Spleen (tissue), 11 donors: ENCODE measurements around the gene R3HDM1. TPM values are rescaled to one million over a fixed set of nuclear protein-coding genes. Genes with fewer than 3 reads are reported as not detected.

ENCODE experiments used
- DNase-seq: peaks from one replicate; pipeline ENCODE4 v3.0.0-alpha.2; 2020
- H3K27ac ChIP-seq, 8 donors: fragments of 200-600 bp; sonication (generic) in 7 of 8; 1 replicate in 4 of 8; 2 replicates in 4 of 8; pipeline versions ENCODE4 v1.5.0 to v1.8.0; 2016 to 2021; ENCODE audit warnings: inconsistent platforms in 4 of 8, mild to moderate bottlenecking in 4 of 8, moderate library complexity in 1 of 8
- H3K27me3 ChIP-seq, 7 donors: fragments of 200-600 bp; sonication (generic) in 6 of 7; replicated peaks in 1 of 7; 1 replicate in 4 of 7; 2 replicates in 3 of 7; pipeline versions ENCODE4 v1.5.0 to v1.8.0; 2016 to 2021; ENCODE audit warnings: inconsistent platforms in 3 of 7, mild to moderate bottlenecking in 1 of 7
- H3K36me3 ChIP-seq, 6 donors: fragments of 200-600 bp; sonication (generic) in 5 of 6; 1 replicate in 4 of 6; 2 replicates in 2 of 6; pipeline versions ENCODE4 v1.5.0 to v1.8.0; 2016 to 2021; ENCODE audit warnings: inconsistent platforms in 2 of 6
- H3K4me1 ChIP-seq, 6 donors: fragments of 200-600 bp; sonication (generic) in 5 of 6; 1 replicate in 3 of 6; 2 replicates in 3 of 6; pipeline versions ENCODE4 v1.5.0 to v1.8.0; 2016 to 2021; ENCODE audit warnings: inconsistent platforms in 3 of 6
- H3K4me3 ChIP-seq, 8 donors: fragments of 200-600 bp; sonication (generic) in 7 of 8; 1 replicate in 4 of 8; 2 replicates in 4 of 8; pipeline versions ENCODE4 v1.5.0 to v1.8.0; 2016 to 2021; ENCODE audit warnings: inconsistent platforms in 4 of 8, mild to moderate bottlenecking in 4 of 8, moderate library complexity in 2 of 8
- H3K9me3 ChIP-seq, 8 donors: fragments of 200-600 bp; sonication (generic) in 7 of 8; 1 replicate in 4 of 8; 2 replicates in 4 of 8; pipeline versions ENCODE4 v1.5.0 to v1.8.0; 2016 to 2021; ENCODE audit warnings: inconsistent platforms in 4 of 8
- CTCF ChIP-seq, 11 experiments: fragments of 200-600 bp in 7 of 11; fragments of 450-650 bp in 4 of 11; sonication (generic) in 4 of 11; IDR thresholded peaks in 8 of 11; conservative IDR thresholded peaks in 3 of 11; 1 replicate in 7 of 11; 2 replicates in 4 of 11; pipeline versions ENCODE4 v1.4.0 to v1.8.0; 2016 to 2021; ENCODE audit warnings: antibody characterized with exemption in 11 of 11, inconsistent platforms in 4 of 11, mild to moderate bottlenecking in 1 of 11
- POLR2A ChIP-seq, 3 donors: fragments of 450-650 bp; IDR thresholded peaks; one replicate each; pipeline ENCODE4 v1.5.1; 2017; ENCODE audit warnings: antibody characterized with exemption in 3 of 3, mild to moderate bottlenecking in 1 of 3
- POLR2AphosphoS5 ChIP-seq, 3 donors: sonication (generic); formaldehyde crosslinking; IDR thresholded peaks; one replicate each; pipeline ENCODE4 v1.5.1; 2017; ENCODE audit warnings: antibody characterized with exemption in 3 of 3
- intact Hi-C: fragments of 100-400 bp; cut with DNase I; formaldehyde crosslinking; loops from one replicate; pipeline ENCODE4 v1.15.0; 2023; ENCODE audit warnings: low total_unique reads
- microRNA-seq, 3 donors: library from miRNA; unstranded; fragments of <30 nt; microRNA quantifications; one replicate each; pipeline versions ENCODE4 to v1.1.0, GENCODE V29; 2019 to 2020
- polyA plus RNA-seq, 3 donors: library from polyadenylated mRNA; stranded (reverse); fragments of 200-250 nt; gene quantifications; one replicate each; pipeline ENCODE4 v1.2.1, GENCODE V29; 2013
- small RNA-seq, 4 donors: library from RNA; depleted of rRNA; stranded (forward); fragments of <200 nt; gene quantifications; one replicate each; pipeline ENCODE3, GENCODE V24; 2016
- total RNA-seq, 7 donors: library from RNA; depleted of rRNA in 3 of 7; stranded (reverse); fragments of >200 nt in 3 of 7; fragmentation: NEBNext Ultra II Directional in 4 of 7; extraction: Animal tissue kit (Norgen Biotek cat#: 25700) in 4 of 7; gene quantifications; one replicate each; pipeline versions ENCODE4 v1.1.0 to v1.2.1, GENCODE V29; 2016 to 2021
- donor health status: healthy with polysubstance abuse.
- donor health status: DM: no; HTN: no; CAD: no; lungs with moderate emphysema.
- donor health status: DM: no; HTN: no; CAD: no.
- donor health status: Bipolar disorder and iron deficiency.
- donor health status: healthy.
- donor health status: DM: no; HTN: no; CAD: no.
- donor health status: DM: yes; HTN: yes; CAD: no.

R3HDM1 gene
- total and polyA plus RNA-seq, 10 donors, result 8.3 to 54.7 (median 30.7) TPM

GRCh38 chr2:135773917-135774316, 242.6 kb downstream of the R3HDM1 start:
- intact Hi-C loops, result no loop called here
- TF ChIP-seq CTCF (IDR thresholded peaks at IDR 0.05 in 8 of 11, conservative IDR thresholded peaks at IDR 0.05 in 3 of 11) (no peak), POLR2A (IDR thresholded peaks at IDR 0.05) (no peak), POLR2AphosphoS5 (IDR thresholded peaks at IDR 0.05) (no peak)
- Histone ChIP-seq H3K27me3 (no peaks in the 10 kb centered on the region), H3K4me3 (no peak overlapping the region), H3K9me3 (no peaks in the 10 kb centered on the region), H3K27ac (no peak overlapping the region), H3K36me3 (peaks cover 5 to 100% (median 95%) of the 10 kb centered on the region in 6 donors), H3K4me1 (no peaks in the 10 kb centered on the region)
- DNase-seq, result no peak

Small RNA genes within 50 kb of the gene (microRNA-seq; reads per million reads assigned to microRNA genes)
- gene MIR128-1, result 35.0 to 92.5 (median 67.3) reads per million in 3 donors

Small RNA genes within 50 kb of the gene (small RNA-seq; reads per million reads assigned to genes)
- 3.3 to 6.3 (median 4.7) reads per million in 4 donors for gene MIR128-1
- gene RNU6-512P, result 0 reads per million in 4 donors

Other genes with a start within 250 kb of the R3HDM1 start
- 10 to 100 TPM in 1 of 7 donors, 1 to 10 TPM in 6; 4.6 to 11.1 (median 7.1) TPM for gene ZRANB3, start 266 bp upstream of the R3HDM1 start, total RNA-seq
- gene ZRANB3, start 266 bp upstream of the R3HDM1 start, polyA plus RNA-seq, result 1 to 10 TPM; 2.2 to 3.4 (median 2.8) TPM
- gene UBXN4, start 210.4 kb downstream of the R3HDM1 start, total RNA-seq, result 100 to 1,000 TPM in 1 of 7 donors, 10 to 100 TPM in 6; 83.6 to 101 (median 92.7) TPM
- 10 to 100 TPM; 36.6 to 40.7 (median 37.2) TPM for gene UBXN4, start 210.4 kb downstream of the R3HDM1 start, polyA plus RNA-seq